Natural killer cell (primary cell): Measurements from ENCODE around the gene ZBTB21. TPM values are rescaled to one million over a fixed set of nuclear protein-coding genes. Genes with fewer than 3 reads are reported as not detected.

Source experiments
- ATAC-seq, 3 donors: fragments of 150-1000 bp in 2 of 3; fragments of 200-7000 bp in 1 of 3; cut with Tn5 transposase; 1 replicate in 1 of 3; 2 replicates in 2 of 3; pipeline ENCODE4 v1.10.0; 2021; ENCODE audit warnings: mild to moderate bottlenecking in 2 of 3, moderate library complexity in 2 of 3
- DNase-seq, 2 donors: peaks; one replicate each; pipeline versions ENCODE4 v3.0.0 to v3.0.0-alpha.2; 2013 to 2021; ENCODE audit warnings: mixed read lengths in 1 of 2
- H3K27ac ChIP-seq: one replicate; pipeline ENCODE4 v1.5.1; 2013; ENCODE audit warnings: mild to moderate bottlenecking, low read length
- H3K27me3 ChIP-seq: one replicate; pipeline ENCODE4 v1.6.1; 2013; ENCODE audit warnings: low read length; ENCODE audit not compliant: control insufficient read depth, insufficient read depth
- H3K36me3 ChIP-seq: one replicate; pipeline ENCODE4 v1.6.1; 2013; ENCODE audit warnings: low read length; ENCODE audit not compliant: control insufficient read depth, insufficient read depth
- H3K4me1 ChIP-seq: one replicate; pipeline ENCODE4 v1.6.1; 2013; ENCODE audit warnings: low read length; ENCODE audit not compliant: control insufficient read depth, insufficient read depth
- H3K4me3 ChIP-seq: one replicate; pipeline ENCODE4 v1.5.1; 2013; ENCODE audit warnings: low read length
- H3K9me3 ChIP-seq: one replicate; pipeline ENCODE4 v1.6.1; 2013; ENCODE audit warnings: low read length; ENCODE audit not compliant: control insufficient read depth, insufficient read depth
- H3K27ac Mint-ChIP-seq, 2 donors: one replicate each; pipeline ENCODE4 v1.8.0; 2022; ENCODE audit warnings: mild to moderate bottlenecking in 2 of 2, mixed read lengths in 2 of 2, moderate library complexity in 1 of 2
- H3K27me3 Mint-ChIP-seq, 2 donors: one replicate each; pipeline ENCODE4 v1.8.0; 2022; ENCODE audit warnings: low read depth in 2 of 2, mixed read lengths in 2 of 2
- H3K36me3 Mint-ChIP-seq: one replicate; pipeline ENCODE4 v1.8.0; 2022; ENCODE audit warnings: mixed read lengths
- H3K4me1 Mint-ChIP-seq, 2 donors: one replicate each; pipeline ENCODE4 v1.8.0; 2022; ENCODE audit warnings: mixed read lengths in 2 of 2
- H3K4me3 Mint-ChIP-seq: one replicate; pipeline ENCODE4 v1.8.0; 2022; ENCODE audit warnings: mild to moderate bottlenecking, moderate library complexity, mixed read lengths
- H3K9me3 Mint-ChIP-seq, 2 donors: one replicate each; pipeline ENCODE4 v1.8.0; 2022; ENCODE audit warnings: mixed read lengths in 2 of 2
- CTCF ChIP-seq: fragments of 200-600 bp; IDR thresholded peaks from one replicate; pipeline ENCODE4 v1.8.0; 2022; ENCODE audit warnings: antibody characterized with exemption
- WGBS: methylation state at CpG from one replicate; pipeline ENCODE4 v1.1.7; 2013; ENCODE audit warnings: missing lambda C conversion rate; ENCODE audit not compliant: insufficient coverage; 5-methylcytosine and 5-hydroxymethylcytosine counted together
- intact Hi-C: fragments of 100-400 bp; cut with micrococcal nuclease; formaldehyde crosslinking; loops from one replicate; pipeline ENCODE4 v1.14.2; 2022
- total RNA-seq, 4 donors: library from RNA; stranded (reverse); fragments of 120-200 nt in 1 of 4; gene quantifications; one replicate each; pipeline versions ENCODE4 v1.2.3 to v1.2.4, GENCODE V29; 2013 to 2022

The ZBTB21 gene
- total RNA-seq, 3 donors from 2014 or later (not counting 1 experiment from before 2014, with no cell fraction given) = 78.2 to 113 (median 100) TPM

GRCh38 chr21:41993744-41994143, 16.4 kb downstream of the ZBTB21 start:
- no peaks in the 10 kb centered on the region for H3K9me3 Mint-ChIP-seq
- H3K27me3 Mint-ChIP-seq = no peaks in the 10 kb centered on the region
- 97% methylated on average over 6 of the region's 6 CpGs for WGBS
- no peak for DNase-seq
- peaks cover 0 to 6% of the 10 kb centered on the region in 2 donors for H3K4me1 Mint-ChIP-seq
- peaks cover 8% of the 10 kb centered on the region for H3K36me3 Mint-ChIP-seq
- no peak for TF ChIP-seq CTCF
- H3K27ac Mint-ChIP-seq = no peak overlapping the region
- Histone ChIP-seq H3K4me3 (no peak overlapping the region), H3K36me3 (peaks cover 33% of the 10 kb centered on the region), H3K9me3 (peaks cover 4% of the 10 kb centered on the region), H3K27ac (no peak overlapping the region), H3K27me3 (no peaks in the 10 kb centered on the region), H3K4me1 (no peaks in the 10 kb centered on the region)
- intact Hi-C loops = no loop called here
- H3K4me3 Mint-ChIP-seq = no peak overlapping the region
- no peak for ATAC-seq

- H3K9me3 Mint-ChIP-seq = no peaks in the 10 kb centered on the region
- Histone ChIP-seq H3K4me1 (no peaks in the 10 kb centered on the region), H3K36me3 (peaks cover 33% of the 10 kb centered on the region), H3K27ac (no peak overlapping the region), H3K4me3 (no peak overlapping the region), H3K27me3 (no peaks in the 10 kb centered on the region), H3K9me3 (peaks cover 4% of the 10 kb centered on the region)
- WGBS = 97% methylated on average over 15 of the region's 15 CpGs
- TF ChIP-seq CTCF = no peak
- H3K27me3 Mint-ChIP-seq = no peaks in the 10 kb centered on the region
- no peak overlapping the region for H3K27ac Mint-ChIP-seq
- intact Hi-C loops = no loop called here
- DNase-seq (no peak), ATAC-seq (no peak)
- H3K4me3 Mint-ChIP-seq = no peak overlapping the region
- peaks cover 8% of the 10 kb centered on the region for H3K36me3 Mint-ChIP-seq
- peaks cover 0 to 6% of the 10 kb centered on the region in 2 donors for H3K4me1 Mint-ChIP-seq
Observed at GRCh38 chr21:41992576-41992975, 17.6 kb downstream of the ZBTB21 start.

GRCh38 chr21:41991659-41992058, 18.5 kb downstream of the ZBTB21 start:
- Histone ChIP-seq H3K36me3 (peaks cover 29% of the 10 kb centered on the region), H3K27me3 (no peaks in the 10 kb centered on the region), H3K9me3 (peaks cover 4% of the 10 kb centered on the region), H3K4me1 (no peaks in the 10 kb centered on the region), H3K27ac (no peak overlapping the region), H3K4me3 (no peak overlapping the region)
- Mint-ChIP-seq H3K36me3 (peaks cover 8% of the 10 kb centered on the region), H3K9me3 (no peaks in the 10 kb centered on the region), H3K4me3 (no peak overlapping the region), H3K27me3 (no peaks in the 10 kb centered on the region), H3K27ac (no peak overlapping the region), H3K4me1 (peaks cover 0 to 6% of the 10 kb centered on the region in 2 donors)
- intact Hi-C loops = no loop called here
- ATAC-seq (no peak), DNase-seq (no peak)
- 96% methylated on average over 16 of the region's 16 CpGs for whole genome bisulfite sequencing
- no peak for TF ChIP-seq CTCF

GRCh38 chr21:41989698-41990097, 20.5 kb downstream of the ZBTB21 start:
- Histone ChIP-seq H3K27me3 (no peaks in the 10 kb centered on the region), H3K4me1 (no peaks in the 10 kb centered on the region), H3K27ac (no peak overlapping the region), H3K4me3 (no peak overlapping the region), H3K9me3 (no peaks in the 10 kb centered on the region), H3K36me3 (peaks cover 28% of the 10 kb centered on the region)
- DNase-seq = no peak
- intact Hi-C loops = no loop called here
- TF ChIP-seq CTCF = no peak
- Mint-ChIP-seq H3K4me1 (peaks cover 0 to under 1% of the 10 kb centered on the region in 2 donors), H3K9me3 (no peaks in the 10 kb centered on the region), H3K36me3 (peaks cover 8% of the 10 kb centered on the region), H3K4me3 (no peak overlapping the region), H3K27ac (no peak overlapping the region), H3K27me3 (no peaks in the 10 kb centered on the region)
- no CpG with 5 or more reads among the region's 2 CpGs for WGBS
- no peak for ATAC-seq
